Measurements from ENCODE around the gene RUNX3.
A peak's percentile ranks its signal among the peaks of the same experiment; 100 is the strongest.
"Not testable (repeated sequence)": the region's sequence is repeated elsewhere in the genome, so short reads cannot be mapped to it uniquely, and the experiment has no call there.

Gene RUNX3

GRCh38 chr1:24900486-24900849, 29.6 kb downstream of the RUNX3 start:
- DNase-seq, result peak; percentile 7

DNA sequence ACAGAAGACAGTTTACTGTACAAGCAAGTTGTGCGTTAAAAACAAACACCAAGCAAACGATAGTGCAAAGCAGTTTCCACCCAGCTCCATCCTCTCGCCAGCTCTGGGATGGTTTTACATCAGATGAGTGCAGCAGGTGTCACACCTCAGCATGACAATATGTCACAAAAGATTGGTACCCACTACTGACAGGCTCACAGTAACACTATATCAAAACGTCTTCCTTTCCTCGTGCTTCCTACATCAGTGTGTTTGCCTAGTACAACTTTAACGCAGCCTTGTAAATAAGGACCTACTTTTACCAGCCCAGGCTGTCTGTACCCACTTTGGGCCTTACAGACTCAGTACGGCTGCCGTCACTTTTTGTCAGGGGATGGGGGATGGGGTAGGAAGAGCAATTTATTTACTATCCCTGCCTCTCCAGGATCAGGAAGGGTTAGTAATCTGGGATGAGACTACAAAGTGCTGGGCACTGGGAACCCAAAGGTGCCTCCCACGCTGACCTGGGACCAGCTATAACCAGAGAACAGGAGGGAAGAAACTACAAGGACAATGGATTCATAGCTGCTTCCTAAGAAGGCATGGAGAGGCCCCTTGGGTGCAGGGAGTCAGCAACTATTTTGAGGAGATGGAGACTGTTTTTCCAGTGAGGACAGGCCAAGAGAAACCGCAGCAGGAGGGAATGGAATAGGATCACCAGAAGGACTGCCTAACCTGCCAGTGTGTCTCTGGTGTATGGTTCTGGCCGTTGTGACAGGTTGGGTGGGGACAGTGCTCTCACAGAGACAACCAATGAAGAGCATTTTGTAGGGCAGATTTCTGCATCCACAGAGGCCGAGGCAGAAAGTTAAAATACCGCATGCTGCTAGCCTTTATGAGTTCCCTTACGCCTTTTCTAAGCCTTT, 30.2 kb downstream of the RUNX3 start:
- DNase-seq, result peak; percentile 6

- peak; percentile 7 for DNase-seq
These were observed 31.1 kb downstream of the RUNX3 start for GRCh38 chr1:24898909-24899439.

DNA sequence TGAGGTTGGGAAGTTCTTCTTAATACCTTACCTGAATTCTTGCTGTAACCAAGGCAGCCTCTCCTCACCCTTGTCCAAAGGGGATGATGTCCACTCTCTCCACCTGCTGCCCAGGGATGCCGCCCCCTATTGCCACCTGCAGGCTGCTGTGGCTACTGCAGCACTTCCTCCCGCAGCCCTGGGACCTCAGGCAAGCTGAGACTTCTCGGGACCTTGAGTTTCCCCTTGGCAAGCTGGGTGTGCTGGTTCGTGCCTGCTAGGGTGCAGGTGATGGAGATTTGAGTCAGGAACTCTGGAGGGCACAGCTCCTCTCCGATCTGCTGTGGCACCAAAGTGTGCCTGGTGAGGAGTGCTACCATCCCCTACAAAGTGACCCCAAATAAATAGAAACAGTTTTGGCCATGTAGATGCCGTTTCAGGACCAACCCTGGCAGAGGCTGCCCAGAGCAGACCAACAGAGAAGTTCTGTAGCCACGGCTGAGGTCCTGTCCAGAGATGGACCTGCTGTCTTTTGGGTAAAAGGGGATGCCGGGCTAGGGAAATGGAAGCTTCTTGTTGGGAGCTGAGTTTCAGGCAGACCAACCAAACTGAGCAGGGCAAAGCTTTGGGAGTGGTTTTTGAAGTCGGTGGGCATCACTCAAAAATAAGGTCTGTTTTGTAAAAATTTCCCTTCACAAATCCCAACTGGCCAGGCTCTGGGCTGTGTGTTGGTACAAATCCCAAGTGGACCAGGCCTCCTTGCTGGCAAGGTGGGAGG, 31.7 kb downstream of the RUNX3 start:
- DNase-seq, result peak; percentile 15

DNA sequence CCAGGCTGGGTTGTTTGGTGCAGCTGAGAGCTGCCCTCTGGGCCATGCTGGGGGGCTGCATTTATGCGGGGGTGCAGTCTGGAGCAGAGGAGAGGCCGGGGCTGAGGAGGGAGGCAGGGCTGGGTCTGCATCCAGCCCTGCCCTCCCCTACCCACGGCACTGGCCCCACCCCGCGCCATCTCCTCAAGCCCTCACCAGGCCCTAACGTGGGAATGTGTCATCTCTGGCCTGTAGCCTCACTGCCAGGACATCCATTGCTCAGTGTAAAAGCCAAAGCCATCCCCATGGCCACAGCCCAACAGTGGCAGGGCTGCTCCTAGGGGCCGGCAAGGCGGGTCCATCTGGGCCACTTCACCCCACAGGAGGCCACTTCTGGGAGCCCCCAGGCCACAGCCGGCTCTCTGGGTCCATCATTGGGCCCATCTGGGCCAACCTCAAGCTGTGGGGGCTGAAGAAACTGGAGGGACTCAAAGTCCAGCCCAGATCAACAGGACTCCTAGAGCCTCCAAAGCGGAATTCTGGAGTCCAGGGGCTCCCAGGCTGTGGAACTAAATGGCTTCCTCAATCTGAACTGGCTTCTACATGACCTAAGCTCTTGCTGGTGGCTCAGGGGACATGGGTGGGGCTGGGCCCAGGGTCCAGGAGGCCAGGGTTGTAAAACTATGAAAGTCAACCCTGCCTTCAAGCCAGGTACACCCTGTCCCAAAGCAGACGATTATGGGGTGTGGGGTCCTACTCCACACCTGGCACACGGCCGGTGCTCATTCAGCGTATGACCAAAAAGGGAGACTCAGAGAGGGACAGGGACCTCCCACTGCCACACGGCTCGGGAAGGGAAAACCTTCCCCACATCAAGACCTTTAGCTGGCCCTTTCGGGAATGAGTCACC, 32.6 kb downstream of the RUNX3 start:
- DNase-seq, result peak; percentile 7

GRCh38 chr1:24896596-24897262, 33.3 kb downstream of the RUNX3 start:
- peak; percentile 5 for DNase-seq

- peak; percentile 7 for DNase-seq
These were observed 33.9 kb downstream of the RUNX3 start for GRCh38 chr1:24896176-24896575.

DNA sequence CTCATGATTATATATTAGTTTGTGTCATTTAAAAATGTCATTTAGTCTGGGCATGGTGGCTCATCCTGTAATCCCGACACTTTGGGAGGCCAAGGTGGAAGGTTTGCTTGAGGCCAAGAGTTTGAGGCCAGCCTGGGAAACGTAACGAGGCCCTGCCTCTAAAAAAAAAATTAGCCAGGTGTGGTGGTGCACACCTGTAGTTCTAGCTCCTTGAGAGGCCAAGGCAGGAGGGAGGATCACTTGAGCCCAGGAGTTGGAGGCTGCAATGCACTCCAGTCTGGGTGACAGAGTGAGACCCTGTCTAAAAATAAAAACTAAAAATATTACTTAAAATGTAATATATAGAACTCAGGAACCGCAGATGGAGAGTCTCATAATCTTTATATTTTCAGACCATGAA, 34.6 kb downstream of the RUNX3 start:
- no peak for DNase-seq

DNA sequence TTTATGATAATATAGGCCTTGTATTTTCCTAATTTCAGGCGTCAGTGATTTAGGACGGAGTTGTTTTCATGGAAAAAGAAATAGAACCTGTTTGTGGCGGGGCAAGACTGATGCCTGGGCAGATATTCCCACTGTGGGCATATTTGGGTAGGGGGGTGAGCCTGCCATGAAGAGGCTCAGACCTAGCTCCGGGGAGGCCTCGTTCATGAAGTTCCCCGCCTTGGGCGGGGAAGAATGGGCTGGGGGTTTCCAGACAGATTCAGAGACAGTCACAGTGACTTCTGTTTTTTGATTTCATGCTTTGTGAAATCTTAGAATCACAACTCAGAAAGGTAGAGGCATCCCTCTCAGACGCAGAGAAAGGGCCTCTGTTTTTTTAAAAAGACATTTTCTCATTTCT, 36.1 kb downstream of the RUNX3 start:
- no peak for DNase-seq

- DNase-seq, result no peak
These were observed 36.6 kb downstream of the RUNX3 start for GRCh38 chr1:24893431-24893830.

GRCh38 chr1:24892188-24893153, 37.6 kb downstream of the RUNX3 start:
- DNase-seq, result no peak

DNA sequence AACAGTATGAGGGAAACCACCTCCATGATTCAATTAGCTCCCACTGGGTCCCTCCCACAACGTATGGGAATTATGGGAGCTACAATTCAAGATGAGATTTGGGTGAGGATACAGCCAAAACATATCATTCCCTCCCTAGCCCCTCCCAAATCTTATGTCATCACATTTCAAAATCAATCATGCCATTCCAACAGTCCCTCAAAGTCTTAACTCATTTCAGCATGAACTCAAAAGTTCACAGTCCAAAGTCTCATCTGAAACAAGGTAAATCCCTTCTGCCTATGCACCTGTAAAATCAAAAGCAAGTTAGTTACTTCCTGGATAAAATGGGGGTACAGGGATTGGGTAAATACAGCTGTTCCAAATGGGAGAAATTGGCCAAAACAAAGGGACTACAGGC, 38.7 kb downstream of the RUNX3 start:
- not testable (repeated sequence) for DNase-seq

DNA sequence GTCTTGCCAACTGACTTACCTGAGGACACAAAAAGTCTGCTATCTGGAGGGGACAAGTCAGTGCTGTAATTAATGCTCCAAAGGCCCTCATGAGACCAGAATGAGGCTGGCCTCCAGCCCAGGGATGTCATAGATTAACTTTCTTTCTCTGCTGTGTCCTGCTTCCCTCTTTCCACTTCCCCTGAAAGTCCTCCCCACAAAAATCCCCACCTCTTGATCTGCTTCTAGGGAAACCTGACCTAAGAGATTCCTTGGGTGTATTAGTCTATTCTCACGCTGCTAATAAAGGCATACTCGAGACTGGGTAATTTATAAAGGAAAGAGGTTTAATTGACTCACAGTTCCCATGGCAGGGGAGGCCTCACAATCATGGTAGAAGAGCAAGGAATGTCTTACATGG, 39.2 kb downstream of the RUNX3 start:
- DNase-seq, result no peak

GRCh38 chr1:24888971-24889676, 41.0 kb downstream of the RUNX3 start:
- no peak for DNase-seq

DNA sequence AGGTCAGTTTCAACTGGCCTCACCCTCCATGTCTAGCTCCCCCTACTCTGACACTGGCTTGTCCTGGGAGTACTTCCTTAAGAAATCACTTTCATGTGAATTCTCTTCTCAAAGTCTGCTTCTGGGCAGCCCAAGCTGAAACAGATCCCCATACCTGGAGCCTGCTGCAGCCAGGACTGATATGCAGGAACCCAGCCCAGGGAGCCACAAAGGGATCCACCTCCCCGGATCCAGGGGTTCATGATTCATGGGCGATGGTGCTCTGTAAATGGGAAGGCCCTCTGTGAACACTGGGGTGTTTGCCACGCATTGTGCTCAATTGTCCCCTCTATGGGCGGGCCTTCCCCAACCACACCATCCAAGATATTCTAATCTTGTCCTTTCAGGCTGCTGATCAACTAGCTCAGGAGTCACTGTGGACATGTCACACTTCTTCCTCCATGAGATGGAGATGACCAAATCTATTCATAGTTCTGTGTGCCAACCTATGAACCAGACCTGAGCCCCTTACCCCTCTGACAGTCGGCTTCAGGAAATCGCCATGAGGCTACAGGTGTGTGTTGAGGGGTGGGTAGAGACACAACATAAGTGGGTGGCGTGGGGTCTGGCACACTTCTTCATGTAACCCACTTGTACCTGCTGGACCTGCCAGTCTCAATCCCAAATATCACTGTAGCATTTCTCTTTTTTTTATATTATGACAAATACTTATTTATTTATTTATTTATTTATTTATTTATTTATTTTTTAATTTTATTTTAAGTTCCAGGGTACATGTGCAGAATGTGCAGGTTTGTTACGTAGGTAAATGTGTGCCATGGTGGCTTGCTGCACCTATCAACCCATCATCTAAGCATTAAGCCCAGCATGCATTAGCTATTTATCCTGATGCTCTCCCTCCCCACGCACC, 41.8 kb downstream of the RUNX3 start:
- DNase-seq, result no peak

DNA sequence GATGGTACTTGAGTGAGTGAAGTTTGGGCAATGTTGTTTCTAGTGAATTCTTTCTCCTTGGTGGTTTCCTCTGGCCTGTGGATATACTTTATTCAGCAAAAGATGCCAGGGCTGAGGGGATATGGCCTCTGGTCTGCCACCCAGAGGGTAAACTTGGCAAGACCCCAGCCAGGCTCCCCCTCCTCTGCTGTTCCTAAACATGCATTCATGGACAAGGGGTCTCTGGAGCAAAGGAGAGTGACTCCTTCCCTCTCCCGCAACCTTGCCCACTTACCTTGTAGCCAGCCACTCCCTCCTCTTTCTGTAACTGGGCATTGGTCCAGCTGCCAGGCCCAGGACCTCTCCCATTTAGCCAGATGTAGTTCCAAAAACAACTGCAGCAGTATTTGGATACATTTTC, 43.8 kb downstream of the RUNX3 start:
- DNase-seq, result no peak

DNA sequence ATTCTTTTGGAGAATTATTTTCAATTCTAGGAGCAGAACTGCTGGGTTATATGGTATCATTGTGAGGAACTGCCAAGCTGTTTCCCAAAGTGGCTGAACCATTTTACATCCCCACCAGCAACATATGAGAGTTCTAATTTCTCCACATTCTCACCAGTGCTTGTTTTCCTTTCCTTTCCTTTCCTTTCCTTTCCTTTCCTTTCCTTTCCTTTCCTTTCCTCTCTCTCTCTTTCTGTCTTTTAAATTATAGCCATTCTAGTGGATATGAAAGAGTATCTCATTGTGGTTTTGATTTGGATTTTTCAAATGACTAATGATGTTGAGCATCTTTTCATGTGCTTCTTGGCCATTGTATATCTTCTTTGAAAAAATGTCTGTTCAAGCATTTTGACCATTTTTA, 45.3 kb downstream of the RUNX3 start:
- no peak for DNase-seq

DNA sequence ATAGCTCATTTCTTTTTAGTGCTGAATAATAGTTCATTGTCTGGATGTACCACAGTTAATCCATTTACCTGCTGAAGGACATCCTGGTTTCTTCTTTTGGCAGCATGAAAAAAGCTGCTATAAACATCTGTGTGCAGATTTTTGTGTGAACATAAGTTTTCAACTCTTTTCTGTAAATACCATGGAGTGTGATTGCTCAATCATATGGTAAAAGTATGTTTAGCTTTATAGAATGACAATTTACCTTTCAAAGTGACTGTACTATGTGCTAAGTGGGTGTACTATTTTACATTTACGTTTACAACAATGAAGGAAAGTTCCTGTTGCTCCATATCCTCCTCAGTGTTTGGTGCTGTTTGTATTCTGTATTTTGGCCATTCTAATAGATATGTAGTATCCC, 49.0 kb downstream of the RUNX3 start:
- DNase-seq, result no peak

Data from activated CD4-positive, alpha-beta T cell treated with anti-CD3 and anti-CD28 coated beads for 1 hour (primary cell).